Esophagus squamous epithelium (tissue), 5 donors: ENCODE data around the gene DPY19L3. TPM values are rescaled to one million over a fixed set of nuclear protein-coding genes. Genes with fewer than 3 reads are reported as not detected.

Experiments
- DNase-seq: peaks from one replicate; lab custom pipeline; 2025; lab: John Stamatoyannopoulos, UW
- H3K27ac ChIP-seq, 4 donors: fragments of 200-600 bp; sonication (generic); one replicate each; pipeline ENCODE4 v1.5.1; 2016 to 2019; ENCODE audit warnings: mild to moderate bottlenecking in 1 of 4
- H3K27me3 ChIP-seq, 4 donors: fragments of 200-600 bp; sonication (generic); 1 replicate in 3 of 4; 2 replicates in 1 of 4; pipeline versions ENCODE4 v1.5.1 to v1.6.0; 2017 to 2021; ENCODE audit warnings: antibody characterized with exemption in 1 of 4
- H3K36me3 ChIP-seq, 3 donors: fragments of 200-600 bp; sonication (generic); one replicate each; pipeline ENCODE4 v1.5.1; 2016 to 2019
- H3K4me1 ChIP-seq, 3 donors: fragments of 200-600 bp; sonication (generic); one replicate each; pipeline ENCODE4 v1.5.1; 2017 to 2019
- H3K4me3 ChIP-seq, 4 donors: fragments of 200-600 bp; sonication (generic); 1 replicate in 3 of 4; 2 replicates in 1 of 4; pipeline ENCODE4 v1.5.1; 2016 to 2019; ENCODE audit warnings: mild to moderate bottlenecking in 2 of 4, moderate library complexity in 1 of 4
- H3K9me3 ChIP-seq, 3 donors: fragments of 200-600 bp; sonication (generic); one replicate each; pipeline ENCODE4 v1.5.1; 2016 to 2019
- POLR2A ChIP-seq, 4 donors: fragments of 450-650 bp; IDR thresholded peaks; one replicate each; pipeline ENCODE4 v1.6.1; 2017; ENCODE audit warnings: antibody characterized with exemption in 4 of 4, mild to moderate bottlenecking in 4 of 4, moderate library complexity in 3 of 4
- WGBS, 2 donors: methylation state at CpG; one replicate each; pipeline ENCODE4 v1.1.5; 2018; 5-methylcytosine and 5-hydroxymethylcytosine counted together
- intact Hi-C: fragments of 100-400 bp; cut with DNase I; formaldehyde crosslinking; loops from one replicate; pipeline ENCODE4 v1.15.0; 2022
- total RNA-seq, 4 donors: library from RNA; depleted of rRNA; stranded (reverse); fragments of >200 nt; gene quantifications; one replicate each; pipeline ENCODE4 v1.1.0, GENCODE V29; 2016
- TF ChIP-seq, protein P1 (sequence below), 6 experiments: fragments of 450-650 bp in 4 of 6; fragments of 200-600 bp in 2 of 6; sonication (generic) in 2 of 6; IDR thresholded peaks; one replicate each; pipeline ENCODE4 v1.5.1; 2016 to 2019; ENCODE audit warnings: antibody characterized with exemption in 6 of 6, mild to moderate bottlenecking in 4 of 6, moderate library complexity in 4 of 6
- donor health status: DM: yes; HTN: yes; CAD: no.

The DPY19L3 gene
- total RNA-seq, 4 donors from 2014 or later, result 5.6 to 22.6 (median 16.6) TPM

DNA sequence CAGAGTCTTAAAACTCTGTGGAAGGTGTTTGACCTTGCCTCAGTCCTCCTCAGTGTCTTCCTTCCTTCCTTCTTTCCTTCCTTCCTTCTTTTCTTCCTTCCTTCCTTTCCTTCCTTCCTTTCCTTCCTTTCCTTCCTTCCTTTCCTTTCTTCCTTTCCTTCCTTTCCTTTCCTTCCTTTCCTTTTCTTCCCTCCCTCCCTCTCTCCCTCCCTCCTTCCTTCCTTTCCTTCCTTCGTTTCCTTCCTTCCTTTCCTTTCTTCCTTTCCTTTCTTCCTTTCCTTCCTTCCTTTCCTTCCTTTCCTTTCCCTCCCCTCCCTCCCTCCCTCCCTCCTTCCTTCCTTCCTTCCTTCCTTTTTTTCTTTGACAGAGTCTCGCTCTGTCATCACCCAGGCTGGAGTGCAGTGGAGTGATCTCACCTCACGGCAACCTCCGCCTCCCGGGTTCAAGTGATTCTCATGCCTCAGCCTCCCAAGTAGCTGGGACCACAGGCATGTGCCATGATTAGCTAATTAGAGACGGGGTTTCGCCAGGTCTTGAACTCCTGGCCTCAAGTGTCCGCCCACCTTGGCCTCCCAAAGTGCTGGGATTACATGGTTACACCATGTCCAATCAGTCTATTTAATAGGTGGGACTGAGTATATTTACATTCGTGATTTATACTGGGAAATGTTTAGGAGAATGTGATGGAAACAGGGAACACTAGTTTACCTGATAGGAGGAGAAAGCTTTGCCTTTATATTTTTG lies 43.8 kb upstream of the DPY19L3 start:
- H3K4me1 ChIP-seq, result peaks cover 20 to 30% (median 20%) of the 10 kb centered on the region in 3 donors
- H3K27me3 ChIP-seq, result no peaks in the 10 kb centered on the region
- H3K36me3 ChIP-seq, result peaks cover 0 to 88% (median 0%) of the 10 kb centered on the region in 3 donors
- no peak overlapping the region for H3K4me3 ChIP-seq
- 92% methylated on average over 7 to 8 of the region's 9 CpGs for WGBS, 2 donors
- DNase-seq, result no peak
- H3K27ac ChIP-seq, result peak overlapping the region in 2 of 4 donors; percentile 77 to 79
- TF ChIP-seq, protein P1, sequence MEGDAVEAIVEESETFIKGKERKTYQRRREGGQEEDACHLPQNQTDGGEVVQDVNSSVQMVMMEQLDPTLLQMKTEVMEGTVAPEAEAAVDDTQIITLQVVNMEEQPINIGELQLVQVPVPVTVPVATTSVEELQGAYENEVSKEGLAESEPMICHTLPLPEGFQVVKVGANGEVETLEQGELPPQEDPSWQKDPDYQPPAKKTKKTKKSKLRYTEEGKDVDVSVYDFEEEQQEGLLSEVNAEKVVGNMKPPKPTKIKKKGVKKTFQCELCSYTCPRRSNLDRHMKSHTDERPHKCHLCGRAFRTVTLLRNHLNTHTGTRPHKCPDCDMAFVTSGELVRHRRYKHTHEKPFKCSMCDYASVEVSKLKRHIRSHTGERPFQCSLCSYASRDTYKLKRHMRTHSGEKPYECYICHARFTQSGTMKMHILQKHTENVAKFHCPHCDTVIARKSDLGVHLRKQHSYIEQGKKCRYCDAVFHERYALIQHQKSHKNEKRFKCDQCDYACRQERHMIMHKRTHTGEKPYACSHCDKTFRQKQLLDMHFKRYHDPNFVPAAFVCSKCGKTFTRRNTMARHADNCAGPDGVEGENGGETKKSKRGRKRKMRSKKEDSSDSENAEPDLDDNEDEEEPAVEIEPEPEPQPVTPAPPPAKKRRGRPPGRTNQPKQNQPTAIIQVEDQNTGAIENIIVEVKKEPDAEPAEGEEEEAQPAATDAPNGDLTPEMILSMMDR (IDR thresholded peaks at IDR 0.05), result no peak
- no peaks in the 10 kb centered on the region for H3K9me3 ChIP-seq
- intact Hi-C loops, result no loop called here

DNA sequence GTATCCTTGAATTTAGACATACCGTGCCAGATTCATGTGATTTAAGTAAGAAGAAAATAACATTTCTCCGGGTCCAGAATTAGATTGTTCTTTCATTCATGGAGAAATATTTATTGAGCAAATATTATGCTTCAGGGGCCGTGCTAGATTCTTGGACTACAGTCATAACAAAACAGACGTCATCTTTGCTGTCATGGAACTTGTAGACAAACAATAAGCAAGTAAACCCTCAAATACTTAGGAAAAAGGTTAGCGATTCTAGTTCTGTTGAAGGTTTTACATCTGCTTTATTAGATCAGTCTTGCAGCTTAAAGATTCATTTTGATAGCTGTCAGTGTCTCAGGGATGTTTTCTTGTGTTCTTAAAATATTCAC lies 43.3 kb upstream of the DPY19L3 start:
- TF ChIP-seq POLR2A (IDR thresholded peaks at IDR 0.05), result no peak
- TF ChIP-seq, protein P1 (IDR thresholded peaks at IDR 0.05), result no peak
- intact Hi-C loops, result no loop called here
- WGBS, 2 donors, result 72 to 80% methylated on average over 5 of the region's 5 CpGs
- Histone ChIP-seq H3K27me3 (no peaks in the 10 kb centered on the region), H3K4me3 (no peak overlapping the region), H3K36me3 (peaks cover 0 to 88% (median 0%) of the 10 kb centered on the region in 3 donors), H3K4me1 (peaks cover 20 to 30% (median 20%) of the 10 kb centered on the region in 3 donors), H3K27ac (peak overlapping the region in 2 of 4 donors; percentile 77 to 79), H3K9me3 (no peaks in the 10 kb centered on the region)
- DNase-seq, result no peak

DNA sequence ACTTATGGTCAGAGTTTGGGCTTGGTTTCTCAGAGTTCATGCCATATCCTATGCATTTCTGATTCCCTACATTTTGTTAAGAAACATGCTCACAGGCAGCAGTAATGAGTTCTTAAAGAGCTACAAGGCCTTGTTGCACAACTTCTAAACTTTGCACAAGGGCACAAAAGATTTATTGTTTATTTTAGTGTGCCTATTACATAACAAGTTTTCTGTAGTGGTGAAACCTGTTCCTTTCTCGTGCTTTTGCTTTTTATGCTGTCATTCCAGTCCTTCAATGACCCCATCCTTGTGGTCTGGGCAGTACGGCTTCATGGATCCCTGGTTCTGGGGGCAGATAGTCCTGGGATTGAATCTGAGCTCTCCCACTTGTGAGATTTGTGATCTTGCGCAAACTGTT lies 42.4 kb upstream of the DPY19L3 start:
- DNase-seq, result no peak
- TF ChIP-seq, protein P1 (IDR thresholded peaks at IDR 0.05), result no peak
- TF ChIP-seq POLR2A (IDR thresholded peaks at IDR 0.05), result no peak
- Histone ChIP-seq H3K4me1 (peaks cover 20 to 30% (median 20%) of the 10 kb centered on the region in 3 donors), H3K36me3 (peaks cover 0 to 85% (median 0%) of the 10 kb centered on the region in 3 donors), H3K4me3 (no peak overlapping the region), H3K9me3 (no peaks in the 10 kb centered on the region), H3K27ac (peak overlapping the region; percentile 63 to 79 (median 72)), H3K27me3 (no peaks in the 10 kb centered on the region)
- WGBS, 2 donors, result 31 to 36% methylated on average over 3 of the region's 3 CpGs
- intact Hi-C loops, result no loop called here

DNA sequence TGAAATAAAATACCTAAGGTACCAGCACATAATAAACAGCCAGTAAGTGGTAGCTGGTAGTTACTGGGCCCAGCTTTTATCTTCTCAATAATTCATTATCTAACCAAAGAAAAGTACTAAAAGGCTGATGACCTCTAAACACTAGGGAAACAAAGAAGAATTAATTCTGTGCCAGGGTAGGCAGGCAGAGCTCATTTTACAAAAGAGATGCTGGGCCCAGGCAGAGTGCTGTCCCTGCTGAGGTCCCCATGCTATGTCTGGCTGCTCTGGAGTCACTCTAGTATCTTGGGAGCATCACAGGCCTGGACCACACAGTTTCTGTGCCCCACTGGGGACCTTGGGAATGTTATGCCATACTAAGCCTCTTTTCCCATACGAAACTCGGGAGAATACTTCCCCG lies 41.9 kb upstream of the DPY19L3 start:
- H3K27me3 ChIP-seq, result no peaks in the 10 kb centered on the region
- no peak overlapping the region for H3K4me3 ChIP-seq
- TF ChIP-seq, protein P1 (IDR thresholded peaks at IDR 0.05), result no peak
- no peak for TF ChIP-seq POLR2A (IDR thresholded peaks at IDR 0.05)
- H3K4me1 ChIP-seq, result peaks cover 20 to 30% (median 20%) of the 10 kb centered on the region in 3 donors
- H3K27ac ChIP-seq, result peak overlapping the region; percentile 63 to 79 (median 72)
- intact Hi-C loops, result no loop called here
- WGBS, 2 donors, result 90 to 93% methylated on average over 3 of the region's 3 CpGs
- no peak for DNase-seq
- peaks cover 0 to 85% (median 0%) of the 10 kb centered on the region in 3 donors for H3K36me3 ChIP-seq
- H3K9me3 ChIP-seq, result no peaks in the 10 kb centered on the region

DNA sequence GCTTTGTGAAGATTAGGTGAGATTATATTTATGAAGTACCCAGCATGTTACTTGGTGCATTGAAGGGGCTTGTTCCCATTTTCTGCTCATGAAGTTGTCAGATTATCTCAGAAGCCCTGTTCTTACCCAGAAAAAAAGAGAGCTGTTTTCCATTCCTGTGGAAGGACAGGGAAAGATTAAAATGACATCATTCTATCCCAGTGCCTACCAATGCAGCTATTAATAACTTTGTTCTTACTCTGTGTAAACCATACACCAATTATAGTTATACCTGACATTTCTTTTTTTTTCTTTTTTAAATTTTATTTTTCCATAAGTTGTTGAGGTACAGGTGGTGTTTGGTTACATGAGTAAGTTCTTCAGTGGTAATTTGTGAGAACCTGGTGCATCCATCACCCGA lies 41.5 kb upstream of the DPY19L3 start:
- Histone ChIP-seq H3K27ac (peak overlapping the region; percentile 63 to 79 (median 72)), H3K36me3 (peaks cover 0 to 85% (median 0%) of the 10 kb centered on the region in 3 donors), H3K4me3 (no peak overlapping the region), H3K4me1 (peaks cover 20 to 30% (median 20%) of the 10 kb centered on the region in 3 donors), H3K27me3 (no peaks in the 10 kb centered on the region), H3K9me3 (no peaks in the 10 kb centered on the region)
- no peak for TF ChIP-seq POLR2A (IDR thresholded peaks at IDR 0.05)
- TF ChIP-seq, protein P1 (IDR thresholded peaks at IDR 0.05), result no peak
- intact Hi-C loops, result no loop called here
- 95 to 100% methylated on average over 1 of the region's 1 CpG for WGBS, 2 donors
- DNase-seq, result no peak
